Small intestine (tissue), 7 donors: ENCODE measurements around the gene RHOH. TPM values are rescaled to one million over a fixed set of nuclear protein-coding genes. Genes with fewer than 3 reads are reported as not detected.

ENCODE experiments used
- DNase-seq, 2 donors: peaks; one replicate each; pipeline versions ENCODE4 v3.0.0 to v3.0.0-alpha.2; 2013
- FAIRE-seq: peaks from 2 replicates; lab custom pipeline; 2012; peaks lifted over from hg19 to GRCh38; lab: Jason Lieb, UNC
- H3K27ac ChIP-seq, 3 donors: one replicate each; pipeline ENCODE4 v1.5.1; 2013; ENCODE audit warnings: low read length in 2 of 3, mild to moderate bottlenecking in 2 of 3, control low read depth in 1 of 3, inconsistent platforms in 1 of 3, low read depth in 1 of 3, moderate library complexity in 1 of 3
- H3K27me3 ChIP-seq, 3 donors: one replicate each; pipeline ENCODE4 v1.6.1; 2013; ENCODE audit warnings: low read length in 3 of 3, inconsistent platforms in 1 of 3; ENCODE audit not compliant: control insufficient read depth in 3 of 3, insufficient read depth in 3 of 3
- H3K36me3 ChIP-seq, 3 donors: one replicate each; pipeline ENCODE4 v1.6.1; 2013; ENCODE audit warnings: low read length in 3 of 3, inconsistent platforms in 1 of 3, low read depth in 1 of 3, mild to moderate bottlenecking in 1 of 3, moderate library complexity in 1 of 3; ENCODE audit not compliant: control insufficient read depth in 3 of 3, insufficient read depth in 2 of 3
- H3K4me1 ChIP-seq, 3 donors: one replicate each; pipeline ENCODE4 v1.6.1; 2013; ENCODE audit warnings: low read length in 2 of 3, inconsistent platforms in 1 of 3, low read depth in 1 of 3, mild to moderate bottlenecking in 1 of 3, moderate library complexity in 1 of 3; ENCODE audit not compliant: control insufficient read depth in 3 of 3, insufficient read depth in 2 of 3
- H3K4me3 ChIP-seq, 3 donors: one replicate each; pipeline ENCODE4 v1.5.1; 2013; ENCODE audit warnings: low read length in 3 of 3, control low read depth in 1 of 3, inconsistent platforms in 1 of 3, low read depth in 1 of 3, mild to moderate bottlenecking in 1 of 3, moderate library complexity in 1 of 3
- H3K9me3 ChIP-seq, 2 donors: one replicate each; pipeline ENCODE4 v1.6.1; 2013; ENCODE audit warnings: low read depth in 1 of 2, low read length in 1 of 2; ENCODE audit not compliant: control insufficient read depth in 2 of 2, insufficient read depth in 1 of 2
- WGBS, 3 donors: extraction: QIAGEN DNeasy Blood & Tissue Kit; methylation state at CpG; one replicate each; pipeline ENCODE4 v1.1.7; 2013; 5-methylcytosine and 5-hydroxymethylcytosine counted together
- polyA plus RNA-seq, 4 donors: library from polyadenylated mRNA; stranded (reverse) in 3 of 4; unstranded in 1 of 4; fragments of 200-250 nt in 3 of 4; fragments of 120-200 nt in 1 of 4; gene quantifications; one replicate each; pipeline versions ENCODE4 v1.2.1 to v1.2.3, GENCODE V29; 2013
- donor health status: healthy with polysubstance abuse.
- donor health status: control.
- donor health status: control.
- donor health status: Bipolar disorder and iron deficiency.
- donor health status: healthy.

The RHOH gene
- polyA plus RNA-seq, 4 donors: 2.9 to 11.6 (median 3.7) TPM

DNA sequence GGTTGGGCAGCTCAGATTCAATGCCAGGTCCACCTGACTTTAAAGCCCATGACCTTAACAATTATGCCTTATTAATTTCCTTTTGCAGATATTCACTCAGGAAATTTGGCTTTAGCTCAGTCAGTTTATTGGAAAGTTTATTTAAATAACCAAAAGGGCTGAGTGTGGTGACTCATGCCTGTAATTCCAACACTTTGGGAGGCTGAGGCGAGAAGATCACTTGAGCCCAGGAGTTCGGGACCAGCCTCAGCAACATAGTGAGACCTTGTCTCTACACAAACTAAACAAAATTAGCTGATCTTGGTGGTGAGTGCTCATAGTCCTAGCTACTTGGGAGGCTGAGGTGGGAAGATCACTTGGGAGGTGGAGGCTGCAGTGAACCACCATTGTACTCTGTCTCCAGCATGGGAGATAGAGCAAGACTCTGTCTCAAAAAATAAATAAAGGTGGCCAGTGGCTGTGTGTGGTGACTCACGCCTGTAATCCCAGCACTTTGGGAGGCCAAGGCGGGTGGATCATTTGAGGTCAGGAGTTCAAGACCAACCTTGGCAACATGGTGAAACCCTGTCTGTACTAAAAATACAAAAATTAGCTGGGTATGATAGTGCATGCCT is 43.3 kb downstream of the RHOH start:
- H3K27me3 ChIP-seq: no peaks in the 10 kb centered on the region
- no peaks in the 10 kb centered on the region for H3K4me1 ChIP-seq
- no peaks in the 10 kb centered on the region for H3K9me3 ChIP-seq
- no peaks in the 10 kb centered on the region for H3K36me3 ChIP-seq
- 86 to 94% (median 86%) methylated on average over 4 of the region's 4 CpGs for WGBS, 3 donors
- FAIRE-seq: no peak
- DNase-seq: no peak
- H3K27ac ChIP-seq: peak overlapping the region in 1 of 3 donors; percentile 1
- H3K4me3 ChIP-seq: no peak overlapping the region

DNA sequence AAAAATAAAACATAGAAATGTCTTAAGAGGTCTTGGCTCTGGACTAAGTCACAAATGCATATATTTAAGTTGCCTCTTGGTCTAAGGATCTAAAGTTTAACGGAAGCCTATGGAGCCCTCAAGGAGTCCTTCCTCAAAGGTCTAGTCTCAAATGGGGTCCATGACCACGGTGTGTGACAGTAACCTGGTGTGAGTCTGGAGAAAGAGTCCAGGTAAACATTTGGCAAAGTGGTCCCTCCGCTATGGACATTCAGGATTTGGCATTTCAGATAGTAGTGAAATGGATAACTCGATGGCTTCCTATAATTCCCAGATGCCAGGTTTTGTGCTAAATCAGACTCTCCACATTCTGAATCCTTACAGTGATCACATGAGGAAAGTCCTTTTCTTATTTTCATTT is 44.2 kb downstream of the RHOH start:
- Histone ChIP-seq H3K9me3 (no peaks in the 10 kb centered on the region), H3K4me1 (no peaks in the 10 kb centered on the region), H3K27me3 (no peaks in the 10 kb centered on the region), H3K27ac (no peak overlapping the region), H3K4me3 (no peak overlapping the region), H3K36me3 (no peaks in the 10 kb centered on the region)
- 65 to 72% (median 72%) methylated on average over 4 of the region's 4 CpGs for WGBS, 3 donors
- no peak for FAIRE-seq
- DNase-seq: no peak

DNA sequence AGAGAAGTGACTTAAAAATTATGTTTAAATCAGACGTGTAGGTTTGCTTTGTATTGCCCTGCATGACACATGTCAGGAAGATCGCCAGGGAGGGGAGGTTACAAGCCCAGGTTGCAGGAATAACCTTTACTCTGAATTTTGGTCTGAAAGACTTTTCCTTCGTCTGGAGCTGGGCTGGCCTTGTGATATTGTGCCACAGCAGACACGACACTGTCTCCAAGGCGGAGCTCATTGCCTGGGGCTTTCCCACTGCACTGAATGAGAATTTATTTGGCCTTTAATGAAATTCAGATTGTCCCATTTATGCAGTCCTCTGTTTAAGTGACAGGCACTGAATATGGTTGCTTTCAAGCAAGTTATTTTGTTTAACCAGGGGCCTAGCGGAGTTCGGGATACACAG is 45.1 kb downstream of the RHOH start:
- FAIRE-seq (no peak), DNase-seq (no peak)
- Histone ChIP-seq H3K36me3 (no peaks in the 10 kb centered on the region), H3K9me3 (no peaks in the 10 kb centered on the region), H3K27ac (no peak overlapping the region), H3K27me3 (no peaks in the 10 kb centered on the region), H3K4me3 (no peak overlapping the region), H3K4me1 (no peaks in the 10 kb centered on the region)
- WGBS, 3 donors: 57 to 72% (median 64%) methylated on average over 7 of the region's 7 CpGs

DNA sequence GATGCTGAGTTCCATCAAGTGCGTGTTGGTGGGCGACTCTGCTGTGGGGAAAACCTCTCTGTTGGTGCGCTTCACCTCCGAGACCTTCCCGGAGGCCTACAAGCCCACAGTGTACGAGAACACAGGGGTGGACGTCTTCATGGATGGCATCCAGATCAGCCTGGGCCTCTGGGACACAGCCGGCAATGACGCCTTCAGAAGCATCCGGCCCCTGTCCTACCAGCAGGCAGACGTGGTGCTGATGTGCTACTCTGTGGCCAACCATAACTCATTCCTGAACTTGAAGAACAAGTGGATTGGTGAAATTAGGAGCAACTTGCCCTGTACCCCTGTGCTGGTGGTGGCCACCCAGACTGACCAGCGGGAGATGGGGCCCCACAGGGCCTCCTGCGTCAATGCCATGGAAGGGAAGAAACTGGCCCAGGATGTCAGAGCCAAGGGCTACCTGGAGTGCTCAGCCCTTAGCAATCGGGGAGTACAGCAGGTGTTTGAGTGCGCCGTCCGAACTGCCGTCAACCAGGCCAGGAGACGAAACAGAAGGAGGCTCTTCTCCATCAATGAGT is 46.6 kb downstream of the RHOH start:
- no peaks in the 10 kb centered on the region for H3K4me1 ChIP-seq

DNA sequence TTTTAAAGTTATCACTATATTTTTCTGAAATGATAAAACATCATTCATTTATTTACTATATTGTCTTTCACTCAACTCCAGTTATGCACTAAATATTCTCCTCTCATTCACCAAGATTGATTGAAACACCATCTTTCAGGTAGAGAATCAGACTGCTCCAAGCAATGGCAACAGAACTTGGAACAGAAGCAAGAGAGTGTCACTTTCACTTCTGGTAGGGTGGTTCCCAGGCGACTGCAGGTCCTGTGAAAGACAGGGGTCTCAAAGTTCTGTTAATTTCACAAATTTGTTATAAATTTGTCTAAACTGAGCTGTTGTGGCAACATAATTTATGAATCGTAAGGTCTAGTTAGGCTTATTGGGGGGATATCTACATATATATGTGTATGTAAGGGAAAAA is 47.8 kb downstream of the RHOH start:
- H3K27ac ChIP-seq: no peak overlapping the region
- FAIRE-seq (no peak), DNase-seq (no peak)
- H3K4me1 ChIP-seq: no peaks in the 10 kb centered on the region
- H3K27me3 ChIP-seq: no peaks in the 10 kb centered on the region
- no peaks in the 10 kb centered on the region for H3K36me3 ChIP-seq
- H3K9me3 ChIP-seq: no peaks in the 10 kb centered on the region
- no peak overlapping the region for H3K4me3 ChIP-seq
- 57 to 68% (median 63%) methylated on average over 2 of the region's 2 CpGs for WGBS, 3 donors

More for the DNA sequence above, 46.6 kb downstream of the RHOH start:
- Histone ChIP-seq H3K9me3 (no peaks in the 10 kb centered on the region), H3K4me3 (no peak overlapping the region), H3K27ac (no peak overlapping the region), H3K36me3 (no peaks in the 10 kb centered on the region), H3K27me3 (no peaks in the 10 kb centered on the region)
- FAIRE-seq (no peak), DNase-seq (no peak)
- 87 to 93% (median 90%) methylated on average over 19 of the region's 19 CpGs for WGBS, 3 donors

DNA sequence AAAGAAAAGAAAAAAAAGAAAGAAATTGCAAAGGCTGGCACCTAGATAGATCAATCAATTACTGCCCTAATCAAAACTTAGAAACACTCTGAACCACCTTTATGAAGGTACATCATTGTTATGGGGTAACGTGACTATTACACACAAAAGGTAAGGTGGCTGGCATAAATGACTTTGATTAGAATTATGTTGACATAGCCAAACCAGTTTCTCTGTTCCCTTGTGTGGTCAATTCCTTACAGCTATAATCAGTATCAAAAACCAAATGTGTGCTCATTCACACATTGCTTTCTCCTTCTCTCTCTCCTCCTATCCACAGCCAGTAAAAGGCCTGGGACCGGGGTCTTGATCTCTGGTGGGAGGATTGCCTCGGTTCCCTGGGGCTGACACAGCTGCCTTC is 48.7 kb downstream of the RHOH start:
- no peaks in the 10 kb centered on the region for H3K27me3 ChIP-seq
- FAIRE-seq: no peak
- H3K4me3 ChIP-seq: no peak overlapping the region
- H3K27ac ChIP-seq: no peak overlapping the region
- no peaks in the 10 kb centered on the region for H3K36me3 ChIP-seq
- WGBS, 3 donors: 53 to 75% (median 64%) methylated on average over 3 of the region's 3 CpGs
- no peaks in the 10 kb centered on the region for H3K4me1 ChIP-seq
- DNase-seq: no peak
- H3K9me3 ChIP-seq: no peaks in the 10 kb centered on the region

DNA sequence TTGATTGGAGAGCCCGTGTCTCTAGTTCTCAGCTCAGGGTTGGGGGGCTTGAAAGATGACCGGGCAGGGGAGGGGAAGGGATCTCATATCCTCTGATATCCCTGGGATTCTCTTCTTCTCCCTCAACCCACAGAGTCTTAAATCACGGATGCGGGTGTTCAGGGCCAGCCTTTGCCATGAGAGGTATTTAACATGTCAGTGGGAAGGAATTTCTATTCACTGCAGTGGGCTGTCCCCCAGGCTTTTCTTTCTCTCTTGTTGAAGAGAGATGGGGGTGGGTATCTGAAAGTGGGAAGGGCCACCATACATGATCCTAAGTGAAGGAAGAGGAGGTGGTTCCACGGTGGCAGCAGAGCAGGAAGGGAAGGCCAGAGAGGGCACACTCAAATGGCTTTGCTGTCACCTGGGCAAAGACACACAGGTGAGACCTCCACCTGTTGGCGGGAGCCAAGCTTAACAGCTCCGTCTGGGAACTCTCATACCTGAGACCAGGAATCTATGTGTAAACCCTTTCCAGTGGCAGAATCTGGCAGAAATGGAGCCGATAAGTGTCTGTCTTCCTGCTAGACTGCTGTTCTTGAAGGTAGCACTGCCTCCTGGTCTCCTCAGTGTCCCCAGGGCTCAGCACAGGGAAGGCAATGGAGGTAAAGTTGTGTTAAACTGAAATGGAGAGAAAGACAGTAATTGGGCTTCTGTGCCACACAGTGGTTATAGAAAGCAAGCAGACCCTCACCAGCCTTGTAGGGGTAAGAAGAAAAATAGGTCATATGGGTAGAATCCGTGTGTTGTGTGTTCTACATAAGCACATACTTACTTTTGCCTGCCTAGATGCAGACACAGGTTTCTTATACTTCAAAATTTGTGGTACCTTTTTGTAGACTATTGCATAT is 49.4 kb downstream of the RHOH start:
- Histone ChIP-seq H3K36me3 (no peaks in the 10 kb centered on the region), H3K27ac (no peak overlapping the region), H3K9me3 (no peaks in the 10 kb centered on the region), H3K4me3 (no peak overlapping the region), H3K27me3 (no peaks in the 10 kb centered on the region), H3K4me1 (no peaks in the 10 kb centered on the region)
- FAIRE-seq (no peak), DNase-seq (peak in 1 of 2 donors; percentile 27)
- WGBS, 3 donors: 70 to 76% (median 72%) methylated on average over 9 of the region's 9 CpGs

DNA sequence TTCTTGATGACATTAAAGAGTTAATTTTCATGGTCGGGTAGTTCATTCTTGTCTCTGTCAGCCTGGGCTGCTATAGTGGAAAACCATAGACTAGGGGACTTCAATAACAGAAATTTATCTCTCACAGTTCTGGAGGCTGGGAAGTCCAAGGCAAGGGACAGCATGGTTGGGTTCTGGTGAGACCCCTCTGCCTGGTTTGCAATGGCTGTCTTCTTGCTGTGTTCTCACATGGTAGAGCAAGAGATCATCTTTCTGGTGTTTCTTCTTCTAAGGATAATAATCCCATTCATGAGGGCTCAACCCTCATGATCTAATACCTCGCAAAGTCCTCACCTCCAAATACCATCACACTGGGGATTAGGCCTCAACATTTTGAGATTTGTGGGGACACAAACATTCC is 50.1 kb downstream of the RHOH start:
- H3K27ac ChIP-seq: no peak overlapping the region
- H3K36me3 ChIP-seq: no peaks in the 10 kb centered on the region
- H3K4me3 ChIP-seq: no peak overlapping the region
- H3K4me1 ChIP-seq: no peaks in the 10 kb centered on the region
- H3K9me3 ChIP-seq: no peaks in the 10 kb centered on the region
- 76 to 79% (median 78%) methylated on average over 2 of the region's 2 CpGs for WGBS, 3 donors
- DNase-seq (no peak), FAIRE-seq (no peak)
- no peaks in the 10 kb centered on the region for H3K27me3 ChIP-seq
